Neural progenitor cell (in vitro differentiated cells): Measurements from ENCODE around the gene MSL1.

Experiments used
- CTCF ChIP-seq: fragments of 200-600 bp; sonication (generic); IDR thresholded peaks from 2 replicates; pipeline ENCODE4 v1.5.1; 2017; ENCODE audit warnings: antibody characterized with exemption, mild to moderate bottlenecking
- EZH2 ChIP-seq: fragments of 200-600 bp; sonication (generic); IDR thresholded peaks from 2 replicates; pipeline ENCODE4 v1.6.1; 2017; ENCODE audit warnings: antibody characterized with exemption, mild to moderate bottlenecking, moderate library complexity

DNA sequence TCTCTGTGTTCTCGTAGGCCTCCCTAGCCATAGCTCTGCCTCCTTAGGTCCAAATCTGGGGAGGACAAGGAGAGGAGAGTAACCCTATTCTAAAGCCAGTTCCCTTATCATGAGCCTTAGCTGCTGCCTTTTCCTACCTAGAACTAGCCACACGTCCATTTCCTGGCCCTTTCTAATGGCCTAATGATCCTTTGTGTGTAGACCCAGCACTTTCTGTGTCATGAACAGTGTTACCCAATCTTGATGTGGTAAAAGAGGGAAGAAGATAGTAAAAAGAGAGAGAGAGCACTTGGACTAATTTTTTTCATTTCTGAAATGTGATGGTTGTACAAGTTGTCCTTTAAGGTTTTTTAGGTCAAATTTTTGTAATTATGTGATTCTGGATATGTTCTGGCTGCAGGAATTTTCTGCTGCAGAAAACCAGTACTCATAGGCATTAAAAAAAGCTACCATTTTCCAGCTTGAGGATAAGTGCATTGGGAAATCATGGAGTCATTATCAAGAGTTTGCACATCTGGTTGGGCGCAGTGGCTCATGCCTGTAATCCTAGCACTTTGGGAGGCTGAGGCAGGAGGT lies 36.8 kb downstream of the MSL1 start:
- TF ChIP-seq CTCF (no peak), EZH2 (no peak)
